NCI-H1105 (cell line): ENCODE measurements around the gene AKIRIN2.

Source experiments
- DNase-seq: peaks from one replicate; lab custom pipeline; 2025; lab: John Stamatoyannopoulos, UW

The AKIRIN2 gene

DNA sequence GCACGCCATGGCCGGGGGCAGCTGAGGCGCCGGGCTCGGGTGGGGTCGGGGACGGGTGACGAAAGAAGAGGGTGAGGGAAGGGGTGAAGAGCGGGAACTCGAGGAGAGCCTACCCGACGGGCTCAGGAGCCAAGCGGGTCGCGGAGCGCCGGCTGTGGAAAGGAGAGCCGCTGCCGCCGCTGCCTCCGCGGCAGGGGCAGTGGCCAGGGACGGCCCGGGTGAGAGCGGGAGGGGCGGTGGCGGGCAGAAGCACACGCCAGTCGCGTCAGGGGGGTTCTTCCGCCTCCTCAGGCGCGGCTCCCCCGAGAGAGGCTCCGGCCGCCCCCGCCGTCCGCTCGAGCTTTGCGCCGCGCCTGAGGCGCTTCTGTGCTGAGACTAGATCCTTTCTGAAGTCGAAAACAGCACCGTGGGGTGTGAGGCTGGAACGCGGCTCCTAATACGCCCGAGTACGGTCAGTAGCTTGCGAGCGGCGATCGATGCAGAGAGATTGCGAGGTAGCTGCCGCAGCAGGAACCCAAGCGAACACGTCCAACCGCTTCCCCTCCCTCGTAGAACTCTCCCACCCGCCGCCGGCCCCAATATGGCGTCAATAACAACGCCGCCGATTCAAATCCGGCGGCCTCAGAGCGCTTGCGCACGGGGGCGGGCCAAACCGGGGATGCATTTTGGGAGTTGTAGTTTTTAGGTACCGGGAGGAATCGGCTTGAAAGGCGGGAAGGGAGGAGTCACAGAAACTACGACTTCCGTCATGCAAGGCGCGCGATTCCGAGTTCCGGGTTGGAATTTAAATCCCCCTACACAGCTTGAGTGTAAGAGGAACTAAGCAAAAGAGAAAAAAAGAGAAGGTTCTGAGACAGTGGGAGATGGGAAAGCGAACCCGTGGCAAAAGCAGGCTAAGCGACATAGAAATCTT is at the start of gene AKIRIN2:
Gene AKIRIN2 (minus strand): TSS at position 558 of the 913 bp plus-strand sequence. CDS start 549 bp downstream, at position 9.
- DNase-seq, result peak; percentile 98

DNA sequence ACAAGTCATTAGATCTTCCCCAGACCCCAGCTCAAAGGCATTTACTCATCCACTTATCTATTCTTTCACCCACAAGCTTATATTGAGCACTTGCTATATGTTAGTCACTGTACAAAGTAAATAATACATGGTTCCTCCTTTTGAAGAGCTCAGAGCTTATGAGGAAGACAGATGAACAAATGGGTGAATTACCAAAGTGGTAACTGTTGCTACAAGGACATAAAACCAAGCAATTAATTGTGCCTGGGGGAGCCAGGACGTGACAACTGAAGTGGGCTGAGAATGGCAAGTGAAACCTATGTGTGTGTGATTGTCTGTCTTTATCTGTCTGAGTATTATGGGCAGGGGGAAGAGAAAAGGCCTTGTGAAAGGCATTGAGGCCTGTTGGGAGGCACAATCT is 45.6 kb upstream of the AKIRIN2 start:
- no peak for DNase-seq

DNA sequence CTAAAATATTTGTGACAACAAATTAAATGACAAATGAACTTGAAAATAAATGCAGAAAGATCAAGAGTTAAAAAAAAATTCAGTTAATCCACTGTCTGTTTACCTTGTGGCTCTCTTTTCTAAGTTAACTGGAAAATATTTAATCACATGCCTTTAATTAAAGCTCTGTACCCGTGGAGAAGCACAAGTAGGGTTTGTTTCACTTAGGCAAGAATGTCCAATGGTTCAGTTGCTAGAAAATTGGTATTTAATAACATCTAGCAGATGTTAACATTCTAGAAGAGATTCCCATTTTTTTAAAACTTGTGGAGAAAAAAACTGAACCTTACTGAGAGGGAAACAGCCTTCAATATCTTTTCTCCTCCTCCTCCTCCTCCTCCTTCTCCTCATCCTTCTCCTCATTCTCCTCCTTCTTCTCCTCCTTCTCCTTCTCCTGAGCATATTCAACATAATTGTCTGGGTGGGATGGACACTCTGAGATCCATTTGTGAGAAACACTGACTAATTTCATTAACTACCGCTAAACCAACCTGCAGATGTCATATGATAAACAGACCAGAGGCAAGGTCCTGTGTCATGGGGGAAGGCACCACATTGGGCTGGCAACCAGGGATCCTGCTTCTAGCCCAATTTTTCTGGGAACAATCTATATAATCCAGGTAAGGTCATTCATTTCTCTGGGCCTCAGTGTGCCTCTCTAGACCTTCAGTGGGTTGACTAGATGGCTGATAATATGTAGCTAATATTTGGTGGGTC is 44.1 kb upstream of the AKIRIN2 start:
- no peak for DNase-seq

DNA sequence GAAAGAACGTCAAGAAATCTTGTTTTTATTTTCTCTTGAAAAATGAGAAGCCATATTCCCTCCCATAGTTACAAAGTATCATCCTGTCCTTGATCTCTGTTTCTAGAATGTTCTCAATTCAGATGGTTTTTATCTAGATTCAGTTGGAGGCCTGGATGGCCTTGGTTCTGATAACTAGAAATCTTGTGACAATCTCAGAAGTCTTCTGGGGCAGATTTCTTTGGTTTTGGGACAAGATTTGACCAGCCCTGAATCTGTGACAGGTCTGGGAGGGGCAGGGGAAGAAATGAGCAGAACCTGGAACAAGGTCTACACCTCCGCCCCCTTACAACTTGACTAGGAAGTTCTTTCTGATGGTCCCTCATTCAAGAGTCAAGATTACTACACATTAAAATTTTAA is 41.4 kb upstream of the AKIRIN2 start:
- no peak for DNase-seq

DNA sequence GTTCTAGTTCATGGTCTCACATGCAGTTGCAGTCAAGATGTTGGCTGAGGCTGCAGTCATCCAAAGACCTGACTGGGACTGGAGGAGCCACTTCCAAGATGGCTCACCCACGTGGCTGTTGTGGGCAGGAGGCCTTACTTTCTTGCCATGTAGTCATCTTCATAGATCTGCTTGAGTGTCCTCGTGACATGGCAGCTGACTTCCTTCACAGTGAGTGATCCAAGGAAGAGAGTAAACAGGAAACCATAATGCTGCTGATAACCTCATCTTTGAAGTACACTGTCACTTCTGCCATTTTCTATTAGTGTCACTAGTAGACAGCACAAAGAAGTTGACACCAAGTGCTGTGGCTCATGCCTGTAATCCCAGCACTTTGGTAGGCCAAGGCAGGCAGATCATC is 40.1 kb upstream of the AKIRIN2 start:
- DNase-seq, result no peak

DNA sequence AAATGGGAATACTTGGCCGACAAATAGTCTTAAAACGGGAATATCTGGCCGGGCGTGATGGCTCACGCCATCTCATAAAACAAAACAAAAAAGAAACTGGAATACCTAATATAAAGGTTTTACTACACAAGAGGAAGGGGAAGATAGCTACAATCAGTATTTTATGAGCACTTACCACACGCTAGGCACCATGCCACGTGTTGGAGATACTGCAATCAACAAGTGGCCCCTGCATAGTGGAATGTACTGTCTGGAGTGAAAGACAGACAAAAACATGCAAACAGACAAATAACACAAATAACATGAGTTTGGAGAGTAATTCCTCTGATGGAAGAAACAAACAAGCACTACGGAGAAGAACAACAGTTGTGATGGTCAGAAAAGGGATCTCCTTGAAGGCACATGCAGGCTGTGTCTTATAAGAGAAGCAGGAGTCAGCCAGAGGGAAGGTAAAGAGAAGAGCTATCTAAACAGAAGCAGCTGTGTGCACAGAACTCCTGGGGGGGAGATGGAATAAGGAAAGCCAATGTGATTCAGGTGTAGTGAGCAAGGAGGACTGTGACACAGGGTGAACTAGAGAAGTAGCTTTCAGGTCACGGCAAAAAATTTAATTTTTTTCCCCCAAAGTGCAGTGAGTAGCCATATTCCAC is 39.1 kb upstream of the AKIRIN2 start:
- no peak for DNase-seq

DNA sequence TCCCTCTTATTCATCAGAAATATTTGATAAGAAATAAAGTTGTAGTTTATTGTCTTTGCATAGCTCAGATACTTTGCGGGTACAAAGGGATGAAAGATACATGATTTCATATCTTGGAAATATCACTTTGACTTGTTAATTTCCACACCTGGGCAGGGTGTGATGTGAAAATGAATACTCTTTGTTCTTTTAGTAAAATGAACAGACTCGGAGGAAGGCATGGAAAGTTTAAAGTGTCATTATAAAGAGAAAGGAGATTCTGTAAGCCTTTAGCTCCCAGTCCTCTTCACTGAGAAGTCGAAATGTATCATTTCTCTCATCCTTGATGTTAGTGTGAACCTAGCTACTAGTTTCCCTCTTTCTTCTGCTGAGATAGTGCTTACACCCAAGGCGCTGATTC is 36.7 kb upstream of the AKIRIN2 start:
- DNase-seq, result no peak

DNA sequence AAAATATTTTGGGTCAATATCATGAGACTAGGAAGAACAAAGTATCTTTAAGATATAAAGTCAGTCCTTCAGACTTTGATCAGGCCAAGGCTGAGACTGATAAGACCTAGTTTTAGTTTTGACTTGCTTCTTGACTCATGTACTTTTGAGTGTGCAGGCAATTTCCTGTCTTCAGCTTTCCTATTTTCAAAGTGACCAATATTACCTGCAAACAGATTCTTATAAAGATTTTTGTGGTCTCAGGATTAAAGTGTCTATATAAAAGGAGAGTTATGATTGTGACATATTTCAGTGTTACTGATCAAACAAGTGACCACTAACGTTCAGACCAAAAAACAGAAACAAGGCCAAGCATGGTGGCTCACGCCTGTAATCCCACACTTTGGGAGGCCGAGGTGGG is 36.0 kb upstream of the AKIRIN2 start:
- DNase-seq, result no peak

DNA sequence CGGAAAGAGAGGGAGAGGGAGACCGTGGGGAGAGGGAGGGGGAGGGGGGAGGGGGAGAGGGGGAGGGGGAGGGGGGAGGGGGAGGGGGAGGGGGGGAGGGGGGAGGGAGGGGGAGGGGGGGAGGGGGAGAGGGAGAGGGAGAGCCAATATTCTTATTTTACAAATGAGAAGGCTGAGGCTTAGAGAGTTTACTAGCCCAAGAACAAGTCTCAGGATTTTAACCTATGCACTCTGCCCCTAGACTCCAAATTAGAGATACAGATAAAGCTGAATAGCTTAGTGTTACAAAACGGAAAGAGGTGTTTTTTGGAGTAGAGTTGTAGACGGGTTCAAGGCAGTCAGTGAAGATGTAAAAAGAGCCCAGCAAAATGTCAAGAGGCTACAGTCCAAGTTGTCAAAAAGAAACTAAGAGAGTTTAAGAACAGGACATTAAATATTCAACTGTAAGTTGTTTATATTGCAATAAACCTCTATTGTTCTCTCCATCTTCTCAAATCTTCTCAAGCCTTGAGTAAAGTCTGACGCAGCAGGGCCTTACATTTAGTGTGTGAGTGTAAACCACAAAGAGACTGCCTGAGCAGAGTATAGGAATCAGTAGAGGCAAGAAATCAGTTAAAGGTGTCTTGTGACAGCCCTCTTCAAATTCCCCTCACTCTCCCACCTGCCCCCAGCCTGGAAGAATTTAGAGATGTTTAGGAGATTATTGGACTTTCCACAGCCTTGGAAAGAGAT is 34.9 kb upstream of the AKIRIN2 start:
- no peak for DNase-seq

DNA sequence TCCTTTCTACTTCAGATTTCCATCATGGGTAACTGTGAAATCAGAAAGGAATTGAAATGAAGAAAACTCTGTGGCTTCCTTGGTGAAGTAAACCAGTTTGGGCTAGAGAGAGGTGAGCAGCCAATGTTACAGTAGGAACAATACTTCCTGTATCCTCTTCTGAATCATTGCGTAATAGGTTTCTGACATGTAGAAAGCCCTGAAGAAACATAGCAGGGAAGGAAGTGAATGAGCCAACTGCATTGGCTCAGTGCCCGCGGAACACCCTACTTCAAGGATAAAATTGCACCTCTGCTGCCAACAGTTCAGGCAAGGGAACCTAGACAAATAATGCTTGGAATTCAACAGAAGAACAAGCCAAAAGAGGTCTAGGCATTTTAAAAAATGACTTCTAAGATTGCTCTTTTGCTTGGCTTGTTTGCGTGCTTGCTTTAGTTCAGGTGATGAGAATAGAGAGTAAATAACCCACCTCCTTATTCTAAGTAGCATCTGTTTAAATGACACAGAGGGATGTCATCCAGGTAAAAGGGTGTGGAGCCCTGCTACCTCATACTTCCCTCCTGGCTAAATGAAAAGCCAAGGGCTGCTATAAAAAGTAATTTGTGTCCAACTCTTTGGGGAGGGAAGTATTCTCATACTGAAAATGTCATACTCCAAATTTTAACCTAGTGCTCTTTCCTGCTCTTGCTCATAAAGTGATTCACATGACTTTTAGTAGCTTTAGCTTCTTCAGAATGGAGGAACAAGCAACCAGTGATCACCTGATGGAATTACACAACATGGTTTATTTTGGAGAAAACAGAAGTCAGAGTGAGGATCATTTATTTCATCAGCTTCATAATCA is 30.0 kb upstream of the AKIRIN2 start:
- peak; percentile 86 for DNase-seq

DNA sequence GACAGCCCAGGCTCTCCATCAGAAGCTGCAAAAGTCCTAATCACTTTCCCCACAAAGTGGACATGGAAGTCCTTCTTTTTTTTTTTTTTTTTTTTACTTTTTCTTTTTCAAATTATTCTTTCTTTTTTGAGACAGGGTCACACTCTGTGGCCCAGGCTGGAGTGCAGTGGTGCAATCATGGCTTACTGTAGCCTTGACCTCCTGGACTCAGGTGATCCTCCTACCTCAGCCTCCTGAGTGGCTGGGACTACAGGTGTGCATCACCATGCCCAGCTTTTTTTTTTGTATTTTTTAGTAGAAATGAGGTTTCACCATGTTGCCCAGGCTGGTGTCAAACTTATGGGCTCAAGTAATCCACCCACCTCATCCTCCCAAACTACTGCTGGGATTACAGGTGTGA is 29.0 kb upstream of the AKIRIN2 start:
- DNase-seq, result no peak

DNA sequence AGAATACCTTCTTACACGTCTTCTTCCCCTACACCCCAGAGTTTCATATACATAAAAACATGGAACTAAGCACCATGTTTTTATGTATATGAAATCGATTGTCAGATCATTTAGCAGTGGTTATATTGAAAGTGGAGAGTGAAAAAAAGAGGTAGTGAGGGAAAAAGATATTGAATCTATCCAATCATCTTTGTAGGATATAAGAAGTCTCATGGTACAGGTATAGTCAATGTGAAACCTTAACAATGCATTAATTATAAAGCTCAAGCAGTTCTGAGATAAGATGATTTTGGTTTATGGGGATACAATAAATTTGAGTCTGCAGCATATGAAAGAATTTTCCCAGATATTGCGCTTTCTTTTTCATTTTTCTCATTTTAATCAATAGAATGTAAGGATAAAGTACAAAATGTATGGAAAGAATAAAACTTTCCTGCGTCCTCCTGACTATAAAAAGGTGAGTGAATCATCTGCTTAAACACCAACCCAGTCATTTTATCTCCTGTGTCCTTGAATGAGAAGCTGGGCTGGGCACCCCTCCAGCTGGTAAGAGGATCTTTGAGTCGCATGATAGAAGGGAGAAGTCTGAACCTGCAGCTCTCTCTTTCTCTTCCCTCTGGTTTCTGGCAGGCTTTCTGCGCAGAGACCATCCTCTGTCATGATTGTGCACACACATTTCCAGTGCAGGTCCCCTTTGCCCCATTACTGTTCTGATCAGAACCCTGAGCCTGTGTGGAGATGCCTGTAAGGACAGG is 28.1 kb upstream of the AKIRIN2 start:
- peak; percentile 35 for DNase-seq

DNA sequence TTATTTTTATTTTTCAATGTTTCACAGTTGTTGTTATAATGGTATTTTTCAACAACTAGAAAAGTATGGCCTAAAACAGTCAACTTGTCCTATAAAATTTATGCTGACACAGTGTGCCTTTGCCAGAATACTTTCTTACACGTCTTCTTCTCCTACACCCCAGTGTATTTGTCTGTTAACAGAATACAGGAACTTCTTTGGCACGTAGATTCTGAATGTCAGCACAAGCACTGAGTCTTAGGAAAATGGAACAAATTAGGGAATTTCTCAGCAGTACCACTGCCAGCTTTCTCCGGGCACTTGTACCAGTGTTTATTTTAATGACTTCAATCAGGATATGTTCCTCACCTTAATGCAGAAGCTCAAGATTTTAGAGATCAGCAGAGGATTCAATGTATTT is 26.7 kb upstream of the AKIRIN2 start:
- no peak for DNase-seq

DNA sequence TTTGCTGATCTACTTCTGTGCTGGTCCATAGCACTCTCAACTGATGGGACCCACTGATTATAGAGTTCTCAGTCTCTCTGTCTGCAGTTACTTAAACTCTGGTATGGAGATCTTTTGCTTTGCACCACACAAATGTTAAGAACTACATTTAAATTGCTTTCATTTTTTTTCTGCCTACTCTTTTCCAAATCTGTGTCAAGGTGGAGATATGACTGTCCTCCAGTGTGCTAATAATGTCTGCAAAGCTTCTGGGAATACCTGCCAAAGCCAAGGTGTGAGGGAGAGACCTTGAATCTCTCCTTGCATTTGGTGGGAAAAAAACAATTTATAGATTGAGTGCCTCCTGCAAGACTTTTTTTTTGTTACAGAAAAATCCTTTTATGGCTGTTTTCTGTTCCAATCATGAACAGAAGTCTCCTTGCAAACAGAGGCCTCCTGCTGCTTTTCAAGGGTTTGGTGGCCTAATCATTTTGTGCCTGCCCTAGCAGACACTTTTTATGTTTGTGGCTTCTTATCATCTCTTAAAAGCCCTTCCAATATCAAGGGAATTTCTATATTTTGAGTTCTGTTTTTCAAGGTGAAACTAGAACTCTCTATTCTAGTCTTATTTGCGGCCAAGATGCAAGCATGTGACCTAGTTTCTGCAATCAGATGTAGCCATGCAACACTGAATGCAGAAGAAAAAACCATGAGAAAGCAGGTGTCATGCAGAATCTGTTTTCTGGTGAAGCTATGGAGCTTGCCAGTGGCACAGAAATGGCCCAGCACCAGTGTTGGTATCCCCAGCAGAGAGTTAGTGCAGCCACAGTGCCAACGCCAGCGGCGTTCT is 23.2 kb upstream of the AKIRIN2 start:
- DNase-seq, result no peak

DNA sequence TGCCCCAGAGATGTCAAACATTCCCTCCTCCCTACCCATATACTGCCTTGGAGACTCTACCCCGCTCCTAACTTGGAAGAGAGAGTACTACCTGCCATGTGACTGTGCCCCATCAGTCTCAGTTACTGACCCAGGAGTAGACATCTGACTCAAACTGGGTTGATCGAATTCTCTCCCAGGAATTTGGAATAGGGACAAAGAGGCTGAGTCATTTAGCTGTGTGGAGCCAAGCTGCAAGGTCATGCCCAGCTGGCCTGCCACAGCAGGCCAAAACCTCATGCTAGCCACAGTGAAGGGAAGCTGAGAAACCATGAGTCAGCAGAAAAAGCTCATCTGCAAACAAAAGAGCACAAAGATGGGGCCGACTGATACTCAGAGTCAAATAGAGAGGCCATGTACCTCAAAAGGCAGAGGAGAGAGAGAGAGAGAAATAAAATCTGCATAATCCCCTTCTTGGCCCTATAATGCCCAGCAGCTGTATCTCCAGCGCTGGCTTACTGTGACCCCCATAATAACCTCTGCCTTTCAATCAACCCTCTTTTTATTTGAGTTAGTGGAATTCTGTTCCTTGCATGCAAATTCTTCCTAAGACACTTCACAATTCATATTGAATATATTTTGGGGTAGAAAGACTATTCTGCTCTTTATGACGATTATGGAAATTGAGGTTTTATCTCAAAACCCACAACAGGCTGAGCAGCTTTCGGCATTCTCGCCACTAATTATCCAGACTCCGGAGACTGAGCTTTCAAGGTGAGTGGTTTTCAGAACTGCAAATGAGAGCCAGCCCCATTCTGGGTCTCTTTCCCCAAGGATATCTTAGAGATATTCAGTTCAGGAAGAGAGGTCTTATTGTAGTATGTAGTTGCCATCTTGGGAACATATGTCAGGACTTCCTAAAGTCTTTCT is 21.4 kb upstream of the AKIRIN2 start:
- no peak for DNase-seq

DNA sequence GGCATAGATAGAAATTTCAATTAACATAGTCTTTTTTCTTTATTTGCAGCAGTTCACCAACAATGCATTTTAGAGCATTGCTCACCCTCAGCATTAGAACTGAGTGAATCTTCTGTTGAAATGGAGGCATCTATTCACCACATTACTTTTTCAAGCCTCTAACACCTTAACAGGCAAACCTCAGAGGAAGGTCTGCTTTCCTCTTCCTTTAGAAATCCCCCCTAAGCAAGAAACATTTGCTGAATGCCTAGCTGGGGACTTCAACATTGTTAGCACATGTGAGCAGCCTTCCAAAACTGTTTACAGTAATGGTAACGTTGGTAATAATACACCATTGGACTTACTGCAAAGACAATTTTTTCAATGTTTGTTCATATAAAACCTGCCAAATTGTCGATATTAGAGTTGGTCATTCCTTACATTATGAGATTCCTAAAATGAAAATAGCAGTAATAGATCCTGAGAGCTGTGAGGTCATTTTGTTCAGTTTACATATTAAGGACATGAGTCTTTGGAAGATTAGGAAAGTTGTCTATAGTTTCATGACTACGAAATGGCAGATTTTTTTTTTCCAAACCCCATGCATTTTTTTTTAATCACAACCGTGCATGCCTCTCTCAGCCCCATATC is 20.6 kb upstream of the AKIRIN2 start:
- no peak for DNase-seq

DNA sequence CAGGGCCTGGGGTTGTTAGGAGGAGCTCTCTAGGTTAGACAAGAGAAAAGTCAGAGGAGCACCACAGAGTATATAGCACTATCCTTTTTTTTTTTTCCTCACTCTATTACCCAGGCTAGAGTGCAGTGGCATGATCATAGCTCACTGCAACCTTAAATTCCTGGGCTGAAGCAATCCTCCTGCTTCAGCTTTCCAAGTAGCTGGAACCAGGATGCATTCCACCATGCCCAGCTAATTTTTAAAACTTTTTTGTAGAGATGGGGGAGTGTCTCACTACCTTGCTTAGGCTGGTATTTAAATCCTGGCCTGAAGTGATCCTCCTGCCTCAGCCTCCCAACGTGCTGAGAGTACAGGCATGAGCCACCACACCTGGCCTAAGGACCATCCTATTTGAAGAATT is 19.3 kb upstream of the AKIRIN2 start:
- no peak for DNase-seq
